ENCODE results near the gene SLC30A3. TPM values are rescaled to one million over a fixed set of nuclear protein-coding genes. Genes with fewer than 3 reads are reported as not detected.
"Not testable (repeated sequence)": the region's sequence is repeated elsewhere in the genome, so short reads cannot be mapped to it uniquely, and the experiment has no call there.

Gene SLC30A3
- total and polyA plus RNA-seq, 3 donors from 2014 or later = 111 to 160 (median 130) TPM

DNA sequence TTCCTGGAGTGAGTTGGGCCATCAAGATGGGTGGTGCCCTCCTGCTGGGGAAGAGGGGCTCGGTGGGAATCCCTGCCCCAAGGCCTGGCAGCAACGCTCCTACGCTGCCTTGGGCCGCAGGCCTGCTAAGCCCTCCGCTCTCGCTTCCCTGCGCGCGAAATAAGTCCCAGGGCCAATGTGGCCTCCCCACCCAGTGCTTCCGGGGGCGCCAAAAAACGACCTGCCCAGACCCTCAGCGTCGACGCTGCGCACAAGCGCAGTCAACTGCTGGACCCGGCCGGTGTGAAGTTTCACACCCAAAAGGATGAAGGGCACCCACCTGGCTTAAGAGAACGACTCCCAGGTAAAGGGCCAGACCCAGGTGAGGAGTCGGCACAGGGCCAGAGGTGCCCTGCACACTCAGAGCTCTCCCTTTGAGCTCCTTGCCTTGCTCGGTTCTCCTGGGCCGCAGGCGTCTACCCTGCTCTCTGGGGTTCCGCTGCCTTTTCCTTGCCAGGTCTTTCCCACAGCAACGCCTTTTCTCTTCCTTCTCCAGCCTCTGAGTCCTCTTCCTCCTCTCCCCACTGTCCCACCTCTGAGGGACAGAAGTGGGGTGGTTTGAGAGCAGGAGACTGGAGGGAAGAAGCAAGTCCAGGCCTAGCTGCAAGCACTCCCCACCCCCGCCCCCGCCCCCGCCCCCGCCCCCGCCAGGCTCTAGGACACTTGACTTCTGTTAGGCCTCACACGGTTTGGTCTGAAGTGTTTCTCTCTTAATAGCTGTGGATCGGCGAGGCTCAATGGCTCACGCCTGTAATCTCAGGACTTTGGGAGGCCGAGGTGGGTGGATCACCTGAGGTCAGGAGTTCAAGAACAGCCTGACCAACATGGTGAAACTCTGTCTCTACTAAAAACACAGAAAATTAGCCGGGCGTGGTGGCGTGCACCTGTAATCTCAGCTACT, 12.6 kb upstream of the SLC30A3 start, which contains the start of gene DNAJC5G:
Gene DNAJC5G (plus strand): TSS at position 223 of the 940 bp plus-strand sequence. CDS start 1,296 bp downstream, outside the sequence.
- Histone ChIP-seq H3K36me3 (ENCODE audit: low read depth, missing control alignments) (no peaks in the 10 kb centered on the region), H3K27ac (peak within 1 kb of the TSS in 1 of 2 donors; percentile 80), H3K4me1 (peaks cover 45% of the 10 kb centered on the region), H3K27me3 (no peaks in the 10 kb centered on the region), H3K4me3 (peak within 1 kb of the TSS in 1 of 2 donors; percentile 58), H3K9me3 (no peaks in the 10 kb centered on the region)
- TF ChIP-seq POLR2A (IDR thresholded peaks at IDR 0.05) = no peak
- TF ChIP-seq, protein P1, sequence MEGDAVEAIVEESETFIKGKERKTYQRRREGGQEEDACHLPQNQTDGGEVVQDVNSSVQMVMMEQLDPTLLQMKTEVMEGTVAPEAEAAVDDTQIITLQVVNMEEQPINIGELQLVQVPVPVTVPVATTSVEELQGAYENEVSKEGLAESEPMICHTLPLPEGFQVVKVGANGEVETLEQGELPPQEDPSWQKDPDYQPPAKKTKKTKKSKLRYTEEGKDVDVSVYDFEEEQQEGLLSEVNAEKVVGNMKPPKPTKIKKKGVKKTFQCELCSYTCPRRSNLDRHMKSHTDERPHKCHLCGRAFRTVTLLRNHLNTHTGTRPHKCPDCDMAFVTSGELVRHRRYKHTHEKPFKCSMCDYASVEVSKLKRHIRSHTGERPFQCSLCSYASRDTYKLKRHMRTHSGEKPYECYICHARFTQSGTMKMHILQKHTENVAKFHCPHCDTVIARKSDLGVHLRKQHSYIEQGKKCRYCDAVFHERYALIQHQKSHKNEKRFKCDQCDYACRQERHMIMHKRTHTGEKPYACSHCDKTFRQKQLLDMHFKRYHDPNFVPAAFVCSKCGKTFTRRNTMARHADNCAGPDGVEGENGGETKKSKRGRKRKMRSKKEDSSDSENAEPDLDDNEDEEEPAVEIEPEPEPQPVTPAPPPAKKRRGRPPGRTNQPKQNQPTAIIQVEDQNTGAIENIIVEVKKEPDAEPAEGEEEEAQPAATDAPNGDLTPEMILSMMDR (IDR thresholded peaks at IDR 0.05) = no peak
- DNase-seq = peak; percentile 73
- 58 to 81% methylated on average over 24 to 37 of the region's 39 CpGs for WGBS, 2 donors
- intact Hi-C loops (cut with DNase I; ENCODE audit: low total_unique reads) = no loop called here

DNA sequence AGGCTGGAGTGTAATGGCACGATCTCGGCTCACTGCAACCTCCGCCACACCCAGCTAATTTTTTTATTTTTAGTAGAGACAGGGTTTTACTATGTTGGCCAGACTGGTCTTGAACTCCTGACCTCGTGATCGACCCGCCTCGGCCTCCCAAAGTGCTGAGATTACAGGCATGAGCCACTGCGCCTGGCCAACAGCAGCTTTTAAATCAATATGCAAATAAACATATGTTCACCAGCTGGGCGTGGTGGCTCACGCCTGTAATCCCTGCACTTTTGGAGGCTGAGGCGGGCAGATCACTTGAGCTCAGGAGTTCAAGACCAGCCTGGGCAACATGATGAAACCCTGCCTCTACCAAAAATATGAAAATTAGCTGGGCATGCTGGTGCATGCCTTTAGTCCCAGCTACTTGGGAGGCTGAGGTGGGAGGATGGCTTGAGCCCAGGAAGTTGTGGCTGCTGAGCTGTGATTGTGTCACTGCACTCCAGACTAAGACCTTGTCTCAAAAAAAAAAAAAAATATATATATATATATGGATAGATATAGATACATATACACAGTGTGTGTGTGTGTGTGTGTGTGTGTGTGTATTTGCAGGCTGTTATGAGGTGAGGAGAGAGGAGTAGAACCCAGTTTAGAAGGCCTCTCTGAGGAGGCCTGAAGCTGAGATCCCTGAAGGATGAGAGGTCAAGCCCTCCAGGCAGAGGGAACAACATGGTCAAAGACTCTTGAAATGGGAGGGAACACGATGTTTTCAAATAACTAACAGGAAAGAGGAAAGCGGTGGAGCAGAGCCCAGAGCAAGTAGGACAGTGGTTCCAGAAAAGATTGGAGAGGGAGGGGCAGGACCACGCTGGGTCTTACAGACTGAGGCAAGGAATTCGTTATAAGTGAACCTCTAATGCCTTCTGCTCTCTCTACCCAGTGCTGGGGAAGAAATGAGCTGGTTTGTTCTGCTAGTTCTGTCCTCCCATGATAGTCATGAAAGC, 10.0 kb upstream of the SLC30A3 start:
- WGBS, 2 donors = 55 to 63% methylated on average over 15 of the region's 15 CpGs
- peak; percentile 73 for DNase-seq
- H3K4me3 ChIP-seq; intact Hi-C loops (cut with DNase I; ENCODE audit: low total_unique reads); H3K36me3 ChIP-seq (ENCODE audit: low read depth, missing control alignments); H3K27me3 ChIP-seq; H3K9me3 ChIP-seq: not testable (repeated sequence)
- peak overlapping the region; percentile 76 to 80 for H3K27ac ChIP-seq
- peaks cover 36% of the 10 kb centered on the region for H3K4me1 ChIP-seq

DNA sequence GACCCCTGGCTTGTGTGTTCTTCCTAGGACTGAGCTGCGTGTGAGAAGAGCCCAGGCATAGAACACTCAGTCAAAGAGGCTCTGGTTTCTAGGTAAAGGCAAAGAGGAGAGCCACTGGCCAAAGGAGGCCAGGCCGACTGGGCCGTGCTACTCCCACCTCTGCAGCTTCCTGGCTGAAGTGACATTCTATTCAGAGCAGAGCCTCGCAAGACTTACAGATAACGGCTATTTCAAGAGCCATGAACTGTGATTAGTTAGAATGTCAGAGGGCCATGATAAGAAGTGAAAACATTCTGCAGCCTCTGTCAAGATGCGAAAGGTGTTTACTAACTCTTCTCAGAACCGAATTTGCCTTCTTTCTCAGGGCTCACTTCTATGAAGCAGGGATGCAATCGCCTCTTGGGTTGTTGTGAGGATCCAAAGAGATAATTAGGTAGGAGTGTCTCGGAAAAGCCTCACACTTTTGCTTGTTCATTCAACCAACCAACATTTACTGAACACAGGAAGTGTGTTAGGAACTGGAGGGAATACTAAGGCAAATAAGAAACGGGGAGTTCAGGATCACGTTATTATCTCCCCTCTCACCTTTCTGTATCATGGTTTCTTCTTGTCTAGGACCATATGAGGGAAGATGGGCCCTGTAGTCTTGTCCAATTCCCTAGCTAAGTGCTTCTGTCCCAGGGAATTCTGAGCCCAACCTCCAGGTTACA, 8.9 kb upstream of the SLC30A3 start:
- intact Hi-C loops (cut with DNase I; ENCODE audit: low total_unique reads) = no loop called here
- Histone ChIP-seq H3K27me3 (no peaks in the 10 kb centered on the region), H3K4me3 (no peak overlapping the region), H3K4me1 (peaks cover 36% of the 10 kb centered on the region), H3K27ac (peak overlapping the region; percentile 76 to 80), H3K36me3 (ENCODE audit: low read depth, missing control alignments) (no peaks in the 10 kb centered on the region), H3K9me3 (no peaks in the 10 kb centered on the region)
- peak; percentile 66 for DNase-seq
- no peak for TF ChIP-seq POLR2A (IDR thresholded peaks at IDR 0.05)
- TF ChIP-seq, protein P1 (IDR thresholded peaks at IDR 0.05) = no peak
- WGBS, 2 donors = 36 to 47% methylated on average over 11 of the region's 11 CpGs

DNA sequence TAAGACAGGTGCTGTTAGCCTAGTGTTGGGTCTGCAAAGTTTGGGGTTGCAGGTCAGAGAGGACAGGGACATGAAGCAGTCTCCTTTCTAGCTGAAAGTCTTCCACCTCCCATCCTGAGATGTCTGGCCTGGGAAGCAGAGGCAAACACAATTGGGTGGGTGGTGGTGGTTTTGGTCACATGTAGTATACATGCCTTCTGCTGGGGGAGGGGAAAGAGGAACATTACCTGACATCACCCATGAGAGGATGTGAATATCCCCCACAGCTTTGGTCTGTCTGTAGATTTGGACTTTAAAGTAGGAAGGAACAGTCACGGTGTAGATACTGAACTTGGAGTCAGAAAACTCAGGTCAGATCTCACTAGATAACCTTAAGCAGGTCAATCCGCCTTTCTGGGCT, 7.8 kb upstream of the SLC30A3 start:
- no peak overlapping the region for H3K4me3 ChIP-seq
- TF ChIP-seq, protein P1 (IDR thresholded peaks at IDR 0.05) = no peak
- TF ChIP-seq POLR2A (IDR thresholded peaks at IDR 0.05) = no peak
- H3K27ac ChIP-seq = peak overlapping the region in 1 of 2 donors; percentile 80
- DNase-seq = no peak
- H3K27me3 ChIP-seq = no peaks in the 10 kb centered on the region
- intact Hi-C loops (cut with DNase I; ENCODE audit: low total_unique reads) = no loop called here
- H3K9me3 ChIP-seq = no peaks in the 10 kb centered on the region
- WGBS, 2 donors = 66 to 91% methylated on average over 2 of the region's 2 CpGs
- peaks cover 36% of the 10 kb centered on the region for H3K4me1 ChIP-seq
- no peaks in the 10 kb centered on the region for H3K36me3 ChIP-seq (ENCODE audit: low read depth, missing control alignments)

All from testis (tissue), 3 donors.